ENCODE measurements around the gene TBX15.
"Not testable (repeated sequence)": the region's sequence is repeated elsewhere in the genome, so short reads cannot be mapped to it uniquely, and the experiment has no call there.

TBX15 gene

DNA sequence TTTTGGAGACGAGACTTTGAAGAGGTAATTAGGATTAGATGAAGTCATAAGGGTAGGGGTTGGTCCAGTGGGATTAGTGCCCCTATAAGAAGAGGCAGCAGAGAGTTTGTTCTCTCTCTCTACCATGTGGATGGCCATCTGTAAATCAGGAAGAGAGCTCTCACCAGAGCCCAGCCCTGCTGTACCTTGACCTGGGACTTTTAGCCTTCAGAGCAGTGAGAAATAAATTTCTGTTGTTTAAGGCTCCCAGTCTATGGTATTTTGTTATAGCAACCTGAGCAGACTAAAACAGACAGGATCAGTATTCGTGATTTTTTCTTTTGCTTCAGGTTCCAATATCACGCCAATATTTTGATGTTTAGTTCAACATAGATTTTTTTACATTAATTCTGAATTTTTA lies 30.0 kb downstream of the TBX15 start:
- DNase-seq = no peak

DNA sequence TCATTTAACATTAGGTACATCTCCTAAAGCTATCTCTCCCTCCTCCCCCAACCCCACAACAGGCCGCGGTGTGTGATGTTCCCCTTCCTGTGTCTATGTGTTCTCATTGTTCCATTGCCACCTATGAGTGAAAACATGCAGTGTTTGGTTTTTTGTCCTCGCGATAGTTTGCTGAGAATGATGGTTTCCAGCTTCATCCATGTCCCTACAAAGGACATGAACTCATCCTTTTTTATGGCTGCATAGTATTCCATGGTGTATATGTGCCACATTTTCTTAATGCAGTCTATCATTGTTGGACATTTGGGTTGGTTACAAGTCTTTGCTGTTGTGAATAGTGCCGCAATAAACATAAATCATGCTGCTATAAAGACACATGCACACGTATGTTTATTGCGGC lies 30.6 kb downstream of the TBX15 start:
- not testable (repeated sequence) for DNase-seq

- no peak for DNase-seq
Observed at GRCh38 chr1:118954301-118954905, 33.7 kb downstream of the TBX15 start.

- no peak for DNase-seq
Observed at GRCh38 chr1:118951270-118951936, 36.7 kb downstream of the TBX15 start.

DNA sequence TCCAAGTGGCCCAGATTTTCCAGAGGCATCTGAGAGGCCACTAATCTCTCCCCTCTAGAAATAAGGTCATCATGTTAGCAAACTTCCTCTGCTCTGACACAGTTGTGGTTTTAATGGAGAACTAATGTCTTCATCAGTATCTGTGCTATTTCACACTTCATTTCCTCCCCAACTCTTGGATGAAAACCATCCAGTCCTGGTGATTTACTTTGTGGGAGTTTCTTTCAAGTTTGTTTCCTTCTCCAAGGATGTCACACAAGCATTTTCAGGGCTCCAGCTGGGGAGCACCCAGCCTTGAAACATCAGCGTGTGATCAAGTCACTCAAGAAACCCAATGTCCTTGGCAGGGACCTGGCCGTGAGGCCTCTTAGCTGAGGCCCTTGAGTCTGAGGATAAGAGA lies 38.8 kb downstream of the TBX15 start:
- no peak for DNase-seq

DNA sequence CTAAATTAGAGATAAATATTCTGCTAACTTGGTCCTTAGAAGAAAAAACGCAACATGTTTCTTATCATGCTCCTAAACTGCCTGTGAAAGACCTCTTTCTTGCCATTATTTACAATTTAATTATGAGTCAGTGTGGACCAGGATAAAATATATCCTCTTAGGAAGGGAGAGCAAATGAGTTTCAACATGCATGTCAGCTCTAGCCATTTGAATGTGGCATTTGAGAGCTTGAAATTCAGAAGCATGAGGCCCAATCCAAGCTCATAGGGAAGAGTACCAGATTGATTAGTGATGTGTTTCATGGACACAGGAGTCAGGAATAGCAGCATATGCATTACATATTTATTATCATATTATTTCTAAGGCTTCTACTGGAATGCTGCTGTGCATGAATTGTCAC lies 39.3 kb downstream of the TBX15 start:
- no peak for DNase-seq

GRCh38 chr1:118948351-118948750 lies 39.8 kb downstream of the TBX15 start:
- no peak for DNase-seq

GRCh38 chr1:118947790-118948189 lies 40.4 kb downstream of the TBX15 start:
- no peak for DNase-seq

DNA sequence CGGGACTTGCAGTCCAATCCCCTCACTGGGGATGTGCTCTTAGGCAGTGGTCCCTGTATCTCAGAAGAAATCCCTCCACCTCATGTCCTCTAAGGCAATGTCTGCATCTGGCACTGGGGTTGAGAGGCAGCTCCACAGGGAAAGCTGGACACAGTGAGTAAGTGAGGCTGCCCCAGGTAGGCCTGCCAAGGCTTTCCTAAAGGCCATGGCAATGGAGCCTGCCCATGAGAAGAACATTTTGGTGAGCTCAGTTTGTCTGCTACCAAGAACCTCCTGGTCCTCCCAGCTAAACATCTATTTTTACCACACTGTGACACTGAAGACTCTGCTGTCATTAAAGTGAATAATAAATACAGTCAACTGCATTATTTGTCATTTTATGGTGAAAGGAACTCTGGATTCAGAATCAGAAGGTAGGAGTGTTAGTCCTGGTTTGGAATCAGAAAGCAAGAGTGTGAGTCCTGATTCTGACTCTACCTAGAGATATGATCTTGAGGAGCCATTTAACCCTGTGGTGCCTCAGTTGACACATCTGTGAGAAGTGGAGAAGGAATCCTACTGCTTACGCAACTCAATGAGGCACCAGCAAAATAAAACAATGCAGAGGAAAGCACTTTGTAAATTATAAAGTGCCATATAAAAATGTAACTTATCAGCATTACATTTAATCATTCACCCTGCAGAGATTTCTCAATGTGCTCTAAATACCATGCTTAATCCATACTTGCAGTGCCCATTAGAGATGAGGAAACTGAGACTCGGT lies 41.0 kb downstream of the TBX15 start:
- DNase-seq = no peak

DNA sequence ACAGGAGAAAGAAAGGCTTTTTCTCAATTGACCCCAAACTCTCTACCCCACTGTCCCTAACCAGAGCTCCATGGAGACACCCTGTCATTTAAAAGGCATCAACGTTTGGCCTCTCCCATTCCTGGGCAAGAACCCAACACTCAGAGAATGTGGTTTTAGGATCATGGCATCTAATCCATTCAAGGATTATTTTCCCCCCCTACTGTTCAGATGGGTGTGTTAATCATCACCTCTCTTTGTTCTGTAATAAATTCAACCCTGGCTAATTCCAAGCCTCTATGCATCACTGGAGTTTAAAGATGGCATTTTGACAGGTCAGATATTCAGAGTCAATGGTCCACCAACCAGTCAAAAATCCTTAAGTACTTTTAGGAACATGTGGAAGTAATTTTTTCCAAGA lies 42.7 kb downstream of the TBX15 start:
- DNase-seq = no peak

GRCh38 chr1:118944546-118944945 lies 43.6 kb downstream of the TBX15 start:
- no peak for DNase-seq

DNA sequence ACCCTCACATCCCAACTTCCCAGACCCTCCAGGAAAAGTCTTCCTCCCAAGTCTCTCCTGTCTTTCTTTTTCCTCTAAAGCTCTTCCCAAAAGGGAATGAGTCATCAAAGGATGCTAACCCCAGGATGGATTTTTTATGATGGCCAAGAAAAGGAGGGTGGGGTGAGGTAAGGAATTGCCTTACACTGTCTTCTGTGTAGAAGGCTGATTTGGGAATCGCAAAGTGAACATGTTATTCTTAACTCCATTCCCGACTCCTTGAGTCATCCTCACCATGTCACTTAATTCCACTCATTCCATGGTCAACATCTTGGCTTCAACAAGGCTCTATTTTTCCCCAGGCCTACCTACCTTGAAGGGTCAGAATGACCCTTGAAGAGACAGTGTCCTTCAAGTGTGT lies 44.0 kb downstream of the TBX15 start:
- no peak for DNase-seq

- DNase-seq = no peak
Observed at GRCh38 chr1:118940957-118941356, 47.2 kb downstream of the TBX15 start.

GRCh38 chr1:118937413-118938072 lies 50.6 kb downstream of the TBX15 start:
- DNase-seq = no peak

DNA sequence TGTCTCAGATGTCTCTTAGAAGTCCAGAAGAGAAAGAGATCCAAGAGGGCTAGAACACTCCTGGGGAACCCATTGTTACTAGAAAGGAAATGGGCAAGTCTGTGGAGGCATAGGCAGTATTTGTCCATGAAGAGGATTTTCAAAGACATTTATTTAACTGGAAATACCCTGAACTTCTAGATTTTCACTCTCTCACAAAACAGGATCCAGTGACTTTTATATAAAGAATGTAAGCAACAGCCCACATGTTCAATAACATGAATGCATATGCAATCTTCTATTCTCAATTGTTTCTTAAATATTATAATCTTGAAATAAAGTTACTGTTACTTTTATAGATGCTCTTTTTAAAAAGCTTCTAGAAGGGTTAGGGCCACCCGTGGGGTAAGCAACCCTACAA lies 53.4 kb downstream of the TBX15 start:
- no peak for DNase-seq

- no peak for DNase-seq
Observed at GRCh38 chr1:118933051-118933781, 54.9 kb downstream of the TBX15 start.

- DNase-seq = no peak
Observed at GRCh38 chr1:118931876-118932275, 56.3 kb downstream of the TBX15 start.

DNA sequence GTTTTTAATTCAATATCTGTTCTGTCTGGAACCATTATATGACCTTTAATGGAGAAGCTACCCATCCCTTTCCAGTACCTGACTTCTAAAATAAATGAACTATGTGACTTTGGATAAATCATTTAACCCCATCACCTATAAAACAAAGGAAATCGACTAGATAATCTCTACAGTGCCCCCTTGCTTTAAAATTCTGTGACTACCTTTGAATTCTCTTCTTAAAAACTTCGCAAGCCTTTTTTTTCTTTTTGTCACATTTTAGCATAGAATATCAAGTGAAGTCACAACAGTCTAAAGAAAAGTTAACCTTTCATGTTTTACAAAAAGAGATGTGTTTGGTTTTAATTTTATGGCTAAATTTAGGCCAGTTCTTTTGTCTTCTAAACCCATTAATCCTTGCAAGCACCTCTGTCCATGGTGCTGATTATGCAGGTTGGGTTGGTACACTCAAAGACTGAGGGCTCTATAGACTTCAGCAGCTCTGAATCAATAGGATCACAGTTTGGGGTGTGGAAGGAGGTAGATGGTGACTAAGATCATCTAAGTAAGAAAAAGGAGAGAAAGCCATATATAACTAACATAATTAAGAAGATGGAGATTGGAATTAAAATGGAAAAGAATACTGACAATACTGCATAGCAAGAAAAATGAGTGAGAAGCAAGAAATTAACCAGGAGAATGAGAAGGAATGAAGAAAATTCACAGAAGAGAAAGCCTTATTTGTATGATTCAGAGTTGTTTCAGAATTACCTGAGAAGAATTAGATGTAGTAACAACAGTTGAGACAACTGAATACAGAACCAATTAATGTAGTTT lies 59.2 kb downstream of the TBX15 start:
- DNase-seq = no peak

- no peak for DNase-seq
Observed at GRCh38 chr1:118927427-118928187, 60.5 kb downstream of the TBX15 start.

DNA sequence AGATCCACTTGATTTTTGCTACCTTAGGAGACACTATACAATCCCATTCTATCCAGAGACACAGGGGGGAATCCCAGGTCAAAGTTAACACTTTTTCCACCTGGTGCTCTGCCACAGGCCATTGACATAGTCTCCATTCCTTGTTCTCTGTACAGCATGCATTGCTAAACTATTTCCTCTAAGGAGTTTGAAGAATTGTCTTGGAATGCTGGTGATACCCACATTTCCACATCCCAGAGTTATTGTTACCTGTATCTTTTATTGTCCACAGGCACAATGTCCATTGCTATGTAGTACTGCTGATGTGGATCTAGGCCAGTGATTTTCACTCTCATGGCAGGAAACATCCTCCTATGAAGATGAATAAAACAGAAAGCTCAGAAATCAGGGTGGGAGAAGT lies 61.9 kb downstream of the TBX15 start:
- DNase-seq = no peak

DNA sequence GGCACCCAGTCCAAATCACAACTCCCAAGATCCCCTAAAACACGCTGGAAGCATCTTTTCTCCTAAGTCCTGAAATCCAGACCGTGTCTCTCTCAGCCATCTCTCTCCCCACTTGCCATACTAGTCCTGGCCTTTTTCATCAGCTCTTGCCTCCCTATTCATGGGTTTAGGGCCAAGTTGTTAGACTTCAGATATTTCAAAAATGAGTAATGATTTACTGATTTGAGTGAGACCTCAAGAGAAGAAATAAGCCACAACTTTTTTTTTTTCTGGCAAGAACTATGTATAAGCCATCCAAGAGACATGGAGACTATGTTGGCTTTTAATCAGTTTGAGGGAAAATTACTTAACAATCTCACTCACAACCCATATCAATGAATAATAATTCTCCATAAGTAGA lies 62.5 kb downstream of the TBX15 start:
- DNase-seq = no peak

Measured in NCI-H1105 (cell line).